Measurements from ENCODE around the gene SPRED1.

GRCh38 chr15:38297623-38298388 lies 45.2 kb downstream of the SPRED1 start:
- TF ChIP-seq CTCF (IDR thresholded peaks at IDR 0.05): no peak
- TF ChIP-seq POLR2A (IDR thresholded peaks at IDR 0.05): no peak
